Stimulated activated CD4-positive, alpha-beta T cell treated with anti-CD3 and anti-CD28 coated beads, Interleukin-4, amount 100 ng/mL, for 48 hours (primary cell): ENCODE data around the gene SUPT3H.

Source experiments
- DNase-seq, 2 donors: peaks; one replicate each; pipeline ENCODE4 v3.0.0-alpha.2; 2020; ENCODE audit warnings: low read depth in 2 of 2

The SUPT3H gene

GRCh38 chr6:45002390-45003105, 375.2 kb downstream of the SUPT3H start:
- DNase-seq, result no peak

GRCh38 chr6:45001663-45002062, 376.1 kb downstream of the SUPT3H start:
- DNase-seq, result no peak

- DNase-seq, result no peak
Observed at GRCh38 chr6:45000833-45001232, 376.9 kb downstream of the SUPT3H start.

- DNase-seq, result no peak
Observed at GRCh38 chr6:44999066-44999465, 378.7 kb downstream of the SUPT3H start.

- no peak for DNase-seq
Observed at GRCh38 chr6:44995486-44996132, 382.1 kb downstream of the SUPT3H start.

- no peak for DNase-seq
Observed at GRCh38 chr6:44989391-44989790, 388.3 kb downstream of the SUPT3H start.

GRCh38 chr6:44985006-44985405, 392.7 kb downstream of the SUPT3H start:
- no peak for DNase-seq

- DNase-seq, result no peak
Observed at GRCh38 chr6:44983467-44984365, 394.0 kb downstream of the SUPT3H start.

- DNase-seq, result no peak
Observed at GRCh38 chr6:44980841-44981240, 396.9 kb downstream of the SUPT3H start.

- DNase-seq, result no peak
Observed at GRCh38 chr6:44976677-44977641, 400.8 kb downstream of the SUPT3H start.

- no peak for DNase-seq
Observed at GRCh38 chr6:44974511-44974910, 403.2 kb downstream of the SUPT3H start.

- DNase-seq, result no peak
Observed at GRCh38 chr6:44972709-44973108, 405.0 kb downstream of the SUPT3H start.

- DNase-seq, result no peak
Observed at GRCh38 chr6:44969446-44970185, 408.1 kb downstream of the SUPT3H start.

- no peak for DNase-seq
Observed at GRCh38 chr6:44967481-44967880, 410.3 kb downstream of the SUPT3H start.

GRCh38 chr6:44966449-44967092, 411.2 kb downstream of the SUPT3H start:
- DNase-seq, result no peak

GRCh38 chr6:44965708-44966107, 412.0 kb downstream of the SUPT3H start:
- no peak for DNase-seq

GRCh38 chr6:44960898-44961297, 416.8 kb downstream of the SUPT3H start:
- DNase-seq, result no peak

GRCh38 chr6:44959651-44960050, 418.1 kb downstream of the SUPT3H start:
- DNase-seq, result no peak

- no peak for DNase-seq
Observed at GRCh38 chr6:44957156-44957555, 420.6 kb downstream of the SUPT3H start.

GRCh38 chr6:44956396-44956795, 421.3 kb downstream of the SUPT3H start:
- no peak for DNase-seq
